Stimulated activated CD4-positive, alpha-beta T cell treated with anti-CD3 and anti-CD28 coated beads, TNF-alpha, amount 100 ng/mL, for 1 hour (primary cell): ENCODE results near the gene TRIM42.

ENCODE experiments used
- DNase-seq, 3 donors: peaks; one replicate each; pipeline ENCODE4 v3.0.0-alpha.2; 2020; ENCODE audit warnings: low read depth in 3 of 3, low spot score in 1 of 3

The TRIM42 gene

DNA sequence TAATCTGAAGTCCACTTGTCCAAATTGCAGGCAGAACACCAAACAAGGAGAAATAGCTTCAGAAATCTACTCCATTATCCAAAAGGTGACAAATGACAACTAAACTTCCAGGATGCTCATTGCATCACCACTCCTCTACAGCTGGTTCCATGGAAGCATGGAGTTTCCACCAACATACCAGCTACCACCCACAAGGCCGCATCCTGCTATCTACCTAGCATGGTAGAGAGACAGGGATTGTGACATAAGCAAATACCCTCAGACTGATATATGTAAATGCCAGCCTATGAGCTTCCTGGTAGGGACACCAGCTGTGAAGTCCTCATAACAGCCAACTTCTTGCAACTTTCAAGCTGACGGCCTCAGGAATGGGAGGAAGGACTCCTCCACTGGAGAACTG, at the start of gene TRIM42:
Gene TRIM42 (plus strand): TSS at position 301 of the 400 bp plus-strand sequence. CDS start 166 bp downstream, outside the sequence.
- DNase-seq = no peak

DNA sequence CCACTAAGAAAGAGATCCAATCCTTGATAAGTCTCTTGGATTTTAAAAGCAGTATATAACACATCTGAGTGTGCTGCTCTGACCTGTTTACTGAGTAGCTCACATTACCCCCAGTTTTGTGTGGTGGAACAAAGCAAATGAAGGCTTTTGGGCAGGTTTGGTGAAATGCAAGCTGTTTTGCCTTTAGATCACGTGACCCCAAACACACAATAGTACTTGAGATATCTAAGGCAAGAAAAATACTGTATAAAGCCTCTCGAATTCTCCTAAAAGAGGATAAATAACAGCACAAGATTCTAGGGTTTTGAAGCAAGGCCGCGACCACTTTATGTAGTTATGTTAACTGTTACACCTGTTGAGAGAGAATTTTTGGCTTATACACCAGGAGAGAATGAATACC, 49.3 kb upstream of the TRIM42 start:
- DNase-seq = no peak

DNA sequence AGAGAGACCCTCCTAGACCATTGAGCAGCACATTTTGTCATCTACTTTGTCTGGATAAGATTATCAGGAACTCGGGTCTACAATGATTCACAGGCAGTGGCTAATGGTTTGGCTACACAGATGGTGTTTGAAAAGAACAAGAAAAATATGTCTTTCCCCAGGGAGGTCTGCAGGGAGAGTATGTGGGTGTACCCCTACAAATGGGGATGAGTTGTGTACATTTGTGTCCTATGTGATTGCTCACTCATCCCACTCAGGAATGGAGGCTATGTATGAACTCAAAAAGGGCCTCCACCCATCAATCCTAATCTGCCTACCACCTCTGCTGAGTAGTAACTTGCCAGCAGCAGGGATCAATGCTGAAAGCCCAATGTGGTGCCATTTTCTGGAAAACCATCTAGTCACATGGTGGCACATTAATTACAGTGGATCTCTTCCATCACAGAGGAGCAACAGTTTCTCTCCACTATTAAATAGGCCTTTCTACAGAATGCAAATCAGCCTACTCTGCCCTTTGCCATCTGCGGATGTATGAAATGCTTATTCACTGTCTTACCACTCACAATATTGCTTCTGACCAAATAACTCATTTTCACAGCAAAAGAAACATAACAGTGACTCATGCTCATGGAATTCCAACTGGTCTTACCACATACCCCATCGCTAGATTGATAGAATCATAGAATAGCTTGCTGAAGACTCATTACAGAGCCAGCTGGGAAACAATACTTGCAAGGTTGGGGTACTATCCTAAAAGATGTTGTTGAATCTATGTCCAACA, 48.3 kb upstream of the TRIM42 start:
- no peak for DNase-seq

GRCh38 chr3:140630366-140630765, 47.5 kb upstream of the TRIM42 start:
- no peak for DNase-seq

GRCh38 chr3:140630866-140631265, 47.0 kb upstream of the TRIM42 start:
- DNase-seq = no peak

DNA sequence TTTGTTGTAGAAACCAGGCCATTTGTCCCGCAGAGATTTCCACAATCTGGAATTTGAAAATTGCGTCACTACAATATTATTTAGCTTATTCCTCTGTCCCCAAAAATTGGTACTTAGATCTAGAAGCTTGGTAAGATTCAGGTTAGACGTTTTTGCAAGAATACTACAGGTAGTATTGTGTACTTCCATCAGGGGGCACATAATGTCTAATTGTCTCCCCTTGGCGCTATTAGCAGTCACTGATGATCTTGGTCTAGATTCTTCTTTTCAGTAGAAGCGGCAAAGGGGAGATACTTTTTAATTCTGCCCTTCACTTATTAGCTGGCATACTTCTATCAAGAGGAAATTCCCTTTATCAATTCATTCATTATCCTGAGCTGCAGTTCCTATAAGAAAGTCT, 42.6 kb upstream of the TRIM42 start:
- DNase-seq = no peak

GRCh38 chr3:140636406-140637138, 41.3 kb upstream of the TRIM42 start:
- DNase-seq = no peak

DNA sequence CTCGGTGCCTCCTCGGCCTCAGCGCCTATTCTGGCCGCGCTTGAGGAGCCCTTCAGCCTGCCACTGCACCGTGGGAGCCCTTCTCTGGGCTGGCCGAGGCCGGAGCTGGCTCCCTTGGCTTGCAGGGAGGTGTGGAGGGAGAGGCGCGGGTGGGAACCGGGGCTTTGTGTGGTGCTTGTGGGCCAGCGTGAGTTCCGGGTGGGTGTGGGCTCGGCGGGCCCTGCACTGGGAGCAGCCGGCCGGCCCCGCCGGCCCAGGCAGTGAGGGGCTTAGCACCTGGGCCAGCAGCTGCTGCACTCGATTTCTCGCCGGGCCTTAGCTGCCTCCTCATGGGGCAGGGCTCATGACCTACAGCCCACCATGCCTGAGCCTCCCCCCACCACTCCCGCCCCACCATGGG, 26.6 kb upstream of the TRIM42 start:
- DNase-seq = no peak

- no peak for DNase-seq
Observed at GRCh38 chr3:140655678-140656077, 22.2 kb upstream of the TRIM42 start.

DNA sequence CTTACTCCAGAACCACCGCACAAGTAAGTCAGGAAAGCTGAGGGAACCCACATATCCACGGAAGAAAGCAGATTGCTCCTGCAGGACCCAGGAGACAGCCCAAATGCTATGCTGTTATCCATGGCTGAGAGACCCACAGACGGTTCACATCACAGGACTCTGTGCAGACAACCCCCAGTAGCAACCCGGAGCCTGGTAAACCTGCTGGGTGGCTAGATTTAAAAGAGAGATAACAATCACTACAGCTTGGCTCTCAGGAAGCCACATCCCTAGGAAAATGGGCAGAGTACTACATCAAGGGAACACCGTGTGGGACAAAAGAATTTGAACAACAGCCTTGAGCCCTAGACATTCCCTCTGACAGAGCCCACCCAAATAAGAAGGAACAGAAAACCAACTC, 13.8 kb upstream of the TRIM42 start:
- no peak for DNase-seq

GRCh38 chr3:140682586-140682985, 4.7 kb downstream of the TRIM42 start:
- DNase-seq = no peak

DNA sequence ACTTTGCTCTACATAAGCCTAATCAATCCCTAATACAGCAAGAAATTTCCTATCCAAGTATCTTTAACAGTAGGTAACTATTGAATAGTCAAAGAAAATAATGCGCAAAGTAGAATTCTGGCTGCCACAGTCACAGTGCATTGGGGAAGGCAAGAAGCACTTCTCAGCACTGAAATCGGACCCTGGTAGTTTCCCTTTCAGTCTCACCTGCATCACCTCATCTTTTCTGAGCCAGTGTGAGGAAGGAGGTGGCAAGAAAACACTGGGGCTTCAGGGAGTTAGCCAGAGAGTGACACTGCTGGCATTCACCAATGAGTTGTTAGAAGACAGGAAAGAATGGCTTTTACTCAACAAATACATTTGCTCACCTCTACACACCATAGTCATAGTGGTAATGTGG, 8.3 kb downstream of the TRIM42 start:
- DNase-seq = no peak

- no peak for DNase-seq
Observed at GRCh38 chr3:140686948-140687347, 9.1 kb downstream of the TRIM42 start.

GRCh38 chr3:140695361-140696061, 17.6 kb downstream of the TRIM42 start:
- DNase-seq = no peak

- no peak for DNase-seq
Observed at GRCh38 chr3:140699516-140700231, 21.8 kb downstream of the TRIM42 start.

GRCh38 chr3:140702281-140702680, 24.4 kb downstream of the TRIM42 start:
- no peak for DNase-seq

DNA sequence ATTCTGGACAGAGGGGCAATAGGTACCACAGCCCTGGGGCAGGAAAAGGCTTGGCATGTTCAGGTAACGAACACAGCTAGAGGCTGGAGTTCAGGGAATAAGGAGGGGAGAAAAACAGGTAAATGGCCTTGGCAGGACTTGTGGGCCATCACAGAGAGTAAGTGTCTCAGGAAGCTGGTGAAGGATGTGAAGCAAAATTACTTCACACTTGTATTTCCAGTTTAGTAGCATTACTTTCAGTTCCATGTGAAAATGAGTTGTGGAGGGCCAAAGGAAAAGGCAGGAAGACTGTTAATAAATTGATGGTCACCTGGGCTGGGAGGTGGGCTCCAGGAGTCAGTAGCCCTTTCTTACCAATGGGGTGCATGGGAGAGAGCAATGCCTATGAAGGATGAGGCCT, 25.6 kb downstream of the TRIM42 start:
- DNase-seq = no peak

GRCh38 chr3:140704733-140705132, 26.9 kb downstream of the TRIM42 start:
- DNase-seq = no peak

DNA sequence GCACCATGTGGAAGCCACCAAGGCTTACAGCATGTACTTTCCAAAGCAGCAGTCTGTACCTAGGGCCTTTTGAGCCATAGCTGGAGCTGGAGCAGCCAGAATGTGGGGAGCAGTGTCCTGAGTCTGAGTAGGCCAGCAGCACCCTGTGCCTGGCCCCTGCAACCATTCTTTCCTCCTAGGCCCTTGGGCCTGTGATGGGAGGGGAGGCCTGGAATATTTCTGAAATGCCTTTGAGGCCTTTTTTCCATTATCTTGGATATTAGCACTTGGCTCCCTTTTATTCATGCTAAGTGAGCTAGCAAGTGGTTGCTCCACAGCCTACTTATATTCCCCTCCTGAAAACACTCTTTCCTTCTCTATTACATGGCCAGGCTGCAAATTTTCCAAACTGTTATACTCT, 28.1 kb downstream of the TRIM42 start:
- DNase-seq = no peak

DNA sequence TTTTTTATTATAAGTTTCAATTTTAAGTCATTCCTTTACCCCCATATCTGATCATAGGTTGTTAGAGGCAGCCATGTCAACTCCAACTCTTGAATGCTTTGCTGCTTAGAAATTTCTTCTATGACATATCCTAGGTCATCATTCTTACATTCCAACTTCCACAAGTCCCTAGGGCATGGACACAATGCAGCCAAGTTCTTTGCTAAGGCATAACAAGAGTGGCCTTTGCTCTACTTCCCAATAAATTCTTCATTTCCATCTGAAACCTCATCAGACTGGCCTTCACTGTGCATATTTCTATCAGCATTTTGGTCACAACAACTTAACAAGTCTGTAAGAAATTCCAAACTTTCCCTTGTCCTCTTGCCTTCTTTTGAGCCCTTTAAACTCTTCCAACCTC, 28.5 kb downstream of the TRIM42 start:
- DNase-seq = no peak

GRCh38 chr3:140708815-140709214, 31.0 kb downstream of the TRIM42 start:
- DNase-seq = no peak
